HepG2 (cell line): Measurements from ENCODE around the gene PDCD5. TPM values are rescaled to one million over a fixed set of nuclear protein-coding genes. Genes with fewer than 3 reads are reported as not detected.

Experiments used
- CC2D1A ChIP-seq: sonication (generic); formaldehyde crosslinking; IDR thresholded peaks from 2 replicates; pipeline ENCODE4 v1.8.1; 2023; ENCODE audit warnings: mild to moderate bottlenecking, missing genetic modification reagents
- JDP2 ChIP-seq: sonication (generic); formaldehyde crosslinking; IDR thresholded peaks from 2 replicates; pipeline ENCODE4 v1.8.1; 2022; ENCODE audit warnings: missing genetic modification reagents, borderline replicate concordance
- MAZ ChIP-seq, 2 experiments: sonication (generic) in 1 of 2; formaldehyde crosslinking in 1 of 2; IDR thresholded peaks; 2 replicates each; pipeline versions ENCODE4 v1.5.0 to v1.6.1; 2012 to 2020; ENCODE audit warnings: low read depth in 2 of 2, mild to moderate bottlenecking in 2 of 2, borderline replicate concordance in 1 of 2, improper control_type of control experiment in 1 of 2, low read length in 1 of 2, missing genetic modification reagents in 1 of 2, moderate library complexity in 1 of 2
- MXD4 ChIP-seq: IDR thresholded peaks from 2 replicates; pipeline ENCODE4 v1.6.1; 2016; ENCODE audit warnings: mild to moderate bottlenecking, missing biosample characterization, missing genetic modification reagents
- PAWR ChIP-seq: sonication (generic); formaldehyde crosslinking; IDR thresholded peaks from 2 replicates; pipeline ENCODE4 v1.4.0; 2020; ENCODE audit warnings: missing genetic modification reagents, mild to moderate bottlenecking, borderline replicate concordance
- POLR2AphosphoS5 ChIP-seq: IDR thresholded peaks from 2 replicates; pipeline ENCODE4 v1.6.1; 2012; ENCODE audit warnings: low read depth, low read length
- POLR2G ChIP-seq: fragments of 200-400 bp; formaldehyde crosslinking; IDR thresholded peaks from 2 replicates; pipeline ENCODE4 v1.6.1; 2018; ENCODE audit warnings: mild to moderate bottlenecking, low read depth, low read length, moderate library complexity
- SP1 ChIP-seq, 2 experiments: fragments of 450-650 bp in 1 of 2; sonication (generic) in 1 of 2; formaldehyde crosslinking in 1 of 2; IDR thresholded peaks; 2 replicates each; pipeline versions ENCODE4 v1.4.0 to v1.6.1; 2016 to 2020; ENCODE audit warnings: missing genetic modification reagents in 1 of 2
- YY1 ChIP-seq: IDR thresholded peaks from 2 replicates; pipeline ENCODE4 v1.6.1; 2011; ENCODE audit warnings: low read length, low read depth, moderate library complexity, mild to moderate bottlenecking; ENCODE audit not compliant: insufficient read depth, insufficient replicate concordance
- ZNF101 ChIP-seq: sonication (generic); formaldehyde crosslinking; IDR thresholded peaks from 2 replicates; pipeline ENCODE4 v1.4.0; 2020; ENCODE audit warnings: mild to moderate bottlenecking, low read depth, missing genetic modification reagents, borderline replicate concordance
- ZNF225 ChIP-seq: sonication (generic); formaldehyde crosslinking; IDR thresholded peaks from 2 replicates; pipeline ENCODE4 v1.4.0; 2020; ENCODE audit warnings: mild to moderate bottlenecking, missing genetic modification reagents
- ZNF331 ChIP-seq: sonication (generic); formaldehyde crosslinking; IDR thresholded peaks from 2 replicates; pipeline ENCODE4 v1.4.0; 2020; ENCODE audit warnings: missing genetic modification reagents
- ZNF589 ChIP-seq: sonication (generic); formaldehyde crosslinking; conservative IDR thresholded peaks from 2 replicates; pipeline ENCODE4 v1.8.0; 2022; ENCODE audit warnings: mild to moderate bottlenecking, moderate library complexity, missing genetic modification reagents
- ZNF724P ChIP-seq: sonication (generic); formaldehyde crosslinking; IDR thresholded peaks from 2 replicates; pipeline ENCODE4 v1.8.0; 2022; ENCODE audit warnings: missing genetic modification reagents, borderline replicate concordance
- ZNF839 ChIP-seq: sonication (generic); formaldehyde crosslinking; IDR thresholded peaks from 2 replicates; pipeline ENCODE4 v1.4.0; 2020; ENCODE audit warnings: missing genetic modification reagents, mild to moderate bottlenecking, borderline replicate concordance
- polyA plus RNA-seq, 8 experiments: library from polyadenylated mRNA; depleted of rRNA in 3 of 8; stranded (reverse) in 7 of 8; unstranded in 1 of 8; fragments of >200 nt; fragmentation: Illumina TruSeq in 4 of 8; extraction: Trizol in 4 of 8; gene quantifications; 2 replicates each; pipeline versions ENCODE4 v1.2.1 to v1.2.3, GENCODE V29; 2011 to 2016; ENCODE audit warnings: low read depth in 4 of 8, missing spikeins in 1 of 8, mixed read lengths in 1 of 8; ENCODE audit not compliant: insufficient read depth in 1 of 8
- total RNA-seq, 5 experiments: library from RNA; depleted of rRNA; stranded (reverse); fragments of >200 nt; fragmentation: Illumina TruSeq; extraction: Trizol; gene quantifications; 2 replicates each; pipeline ENCODE4 v1.2.3, GENCODE V29; 2016; ENCODE audit warnings: low read depth in 1 of 5
- TF ChIP-seq, protein P1 (sequence below): sonication (generic); formaldehyde crosslinking; IDR thresholded peaks from 2 replicates; pipeline ENCODE4 v1.4.0; 2020; ENCODE audit warnings: mild to moderate bottlenecking, missing genetic modification reagents
- TF ChIP-seq, protein P2 (sequence below): sonication (generic); formaldehyde crosslinking; IDR thresholded peaks from 2 replicates; pipeline ENCODE4 v1.8.1; 2023; ENCODE audit warnings: mild to moderate bottlenecking, inconsistent platforms, moderate library complexity, missing genetic modification reagents, borderline replicate concordance
- TF ChIP-seq, protein P3 (sequence below): IDR thresholded peaks from 2 replicates; pipeline ENCODE4 v1.4.0; 2020; ENCODE audit warnings: mild to moderate bottlenecking, missing genetic modification reagents
- TF ChIP-seq, protein P4 (sequence below): IDR thresholded peaks from 2 replicates; pipeline ENCODE4 v1.6.1; 2016; ENCODE audit warnings: missing genetic modification reagents, missing compliant biosample characterization
- TF ChIP-seq, protein P5 (sequence below): sonication (generic); formaldehyde crosslinking; IDR thresholded peaks from 2 replicates; pipeline ENCODE4 v1.4.0; 2020; ENCODE audit warnings: missing genetic modification reagents, borderline replicate concordance

Gene PDCD5
- total and polyA plus RNA-seq, 2 of the 13 experiments (the other 11 are each of a cell fraction or from before 2014, with no cell fraction given) = 56.3 to 332 TPM

DNA sequence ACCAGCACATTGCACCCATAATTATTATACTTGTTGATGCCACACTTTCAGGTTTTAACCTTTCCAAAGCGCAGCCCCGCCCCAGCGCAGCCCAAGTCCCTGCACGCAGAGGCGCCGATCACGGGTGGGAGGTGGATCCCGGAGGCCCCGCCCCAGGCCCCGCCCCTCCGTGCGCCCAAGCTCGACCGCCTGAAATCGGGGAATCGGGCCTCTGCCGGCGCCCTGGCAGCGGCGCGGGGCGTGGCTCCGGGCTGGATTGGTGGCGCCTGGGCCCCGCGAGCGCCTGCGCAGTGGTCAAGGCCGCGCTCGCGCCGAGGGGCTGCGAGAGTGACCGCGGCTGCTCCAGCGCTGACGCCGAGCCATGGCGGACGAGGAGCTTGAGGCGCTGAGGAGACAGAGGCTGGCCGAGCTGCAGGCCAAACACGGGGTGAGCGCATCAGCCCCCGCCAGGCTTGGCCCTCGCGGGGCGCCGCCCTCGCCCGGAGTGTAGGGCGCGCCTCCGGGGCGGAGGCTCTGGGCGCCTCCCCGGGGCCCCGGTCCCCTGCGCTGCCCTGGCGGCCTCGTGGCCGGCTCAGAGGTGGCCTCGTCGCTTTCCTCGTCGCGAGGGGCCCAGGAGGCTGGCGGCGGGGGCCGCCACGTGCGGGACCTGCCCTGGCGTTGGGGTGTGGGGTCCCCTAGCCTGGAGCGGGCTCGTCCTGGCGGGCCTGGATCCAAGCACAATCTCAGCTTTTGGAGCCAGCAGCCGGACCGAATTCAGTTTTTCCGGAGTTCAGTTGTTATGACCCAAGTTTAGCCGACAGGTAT is at the start of gene PDCD5 (continued):
- TF ChIP-seq ZNF331 (CRISPR knock-in tag) = no peak; the same call in 1 of the 2 replicates
- TF ChIP-seq, protein P1, sequence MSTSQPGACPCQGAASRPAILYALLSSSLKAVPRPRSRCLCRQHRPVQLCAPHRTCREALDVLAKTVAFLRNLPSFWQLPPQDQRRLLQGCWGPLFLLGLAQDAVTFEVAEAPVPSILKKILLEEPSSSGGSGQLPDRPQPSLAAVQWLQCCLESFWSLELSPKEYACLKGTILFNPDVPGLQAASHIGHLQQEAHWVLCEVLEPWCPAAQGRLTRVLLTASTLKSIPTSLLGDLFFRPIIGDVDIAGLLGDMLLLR (CRISPR knock-in tag) = 0 out of 2 replicates have a peak, but pooled peaks have one; percentile 44
- TF ChIP-seq, protein P2, sequence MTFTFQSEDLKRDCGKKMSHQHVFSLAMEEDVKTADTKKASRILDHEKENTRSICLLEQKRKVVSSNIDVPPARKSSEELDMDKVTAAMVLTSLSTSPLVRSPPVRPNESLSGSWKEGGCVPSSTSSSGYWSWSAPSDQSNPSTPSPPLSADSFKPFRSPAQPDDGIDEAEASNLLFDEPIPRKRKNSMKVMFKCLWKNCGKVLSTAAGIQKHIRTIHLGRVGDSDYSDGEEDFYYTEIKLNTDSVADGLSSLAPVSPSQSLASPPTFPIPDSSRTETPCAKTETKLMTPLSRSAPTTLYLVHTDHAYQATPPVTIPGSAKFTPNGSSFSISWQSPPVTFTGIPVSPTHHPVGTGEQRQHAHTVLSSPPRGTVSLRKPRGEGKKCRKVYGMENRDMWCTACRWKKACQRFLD = no peak
- TF ChIP-seq POLR2AphosphoS5 = peak; percentile 84
- TF ChIP-seq ZNF101 = 0 out of 2 replicates have a peak, but pooled peaks have one; percentile 53
- peak; percentile 54; the same call in 1 of the 2 replicates for TF ChIP-seq ZNF724P (CRISPR knock-in tag)
- TF ChIP-seq, protein P3, sequence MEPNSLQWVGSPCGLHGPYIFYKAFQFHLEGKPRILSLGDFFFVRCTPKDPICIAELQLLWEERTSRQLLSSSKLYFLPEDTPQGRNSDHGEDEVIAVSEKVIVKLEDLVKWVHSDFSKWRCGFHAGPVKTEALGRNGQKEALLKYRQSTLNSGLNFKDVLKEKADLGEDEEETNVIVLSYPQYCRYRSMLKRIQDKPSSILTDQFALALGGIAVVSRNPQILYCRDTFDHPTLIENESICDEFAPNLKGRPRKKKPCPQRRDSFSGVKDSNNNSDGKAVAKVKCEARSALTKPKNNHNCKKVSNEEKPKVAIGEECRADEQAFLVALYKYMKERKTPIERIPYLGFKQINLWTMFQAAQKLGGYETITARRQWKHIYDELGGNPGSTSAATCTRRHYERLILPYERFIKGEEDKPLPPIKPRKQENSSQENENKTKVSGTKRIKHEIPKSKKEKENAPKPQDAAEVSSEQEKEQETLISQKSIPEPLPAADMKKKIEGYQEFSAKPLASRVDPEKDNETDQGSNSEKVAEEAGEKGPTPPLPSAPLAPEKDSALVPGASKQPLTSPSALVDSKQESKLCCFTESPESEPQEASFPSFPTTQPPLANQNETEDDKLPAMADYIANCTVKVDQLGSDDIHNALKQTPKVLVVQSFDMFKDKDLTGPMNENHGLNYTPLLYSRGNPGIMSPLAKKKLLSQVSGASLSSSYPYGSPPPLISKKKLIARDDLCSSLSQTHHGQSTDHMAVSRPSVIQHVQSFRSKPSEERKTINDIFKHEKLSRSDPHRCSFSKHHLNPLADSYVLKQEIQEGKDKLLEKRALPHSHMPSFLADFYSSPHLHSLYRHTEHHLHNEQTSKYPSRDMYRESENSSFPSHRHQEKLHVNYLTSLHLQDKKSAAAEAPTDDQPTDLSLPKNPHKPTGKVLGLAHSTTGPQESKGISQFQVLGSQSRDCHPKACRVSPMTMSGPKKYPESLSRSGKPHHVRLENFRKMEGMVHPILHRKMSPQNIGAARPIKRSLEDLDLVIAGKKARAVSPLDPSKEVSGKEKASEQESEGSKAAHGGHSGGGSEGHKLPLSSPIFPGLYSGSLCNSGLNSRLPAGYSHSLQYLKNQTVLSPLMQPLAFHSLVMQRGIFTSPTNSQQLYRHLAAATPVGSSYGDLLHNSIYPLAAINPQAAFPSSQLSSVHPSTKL = no peak; the same call in 1 of the 2 replicates
- TF ChIP-seq JDP2 (CRISPR knock-in tag) = no peak
- TF ChIP-seq, protein P4, sequence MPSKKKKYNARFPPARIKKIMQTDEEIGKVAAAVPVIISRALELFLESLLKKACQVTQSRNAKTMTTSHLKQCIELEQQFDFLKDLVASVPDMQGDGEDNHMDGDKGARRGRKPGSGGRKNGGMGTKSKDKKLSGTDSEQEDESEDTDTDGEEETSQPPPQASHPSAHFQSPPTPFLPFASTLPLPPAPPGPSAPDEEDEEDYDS (CRISPR knock-in tag) = peak; percentile 74
- TF ChIP-seq ZNF225 = 0 out of 2 replicates have a peak, but pooled peaks have one; percentile 39
- TF ChIP-seq PAWR (CRISPR knock-in tag) = no peak
- TF ChIP-seq ZNF839 (CRISPR knock-in tag) = 0 out of 2 replicates have a peak, but pooled peaks have one; percentile 43
- TF ChIP-seq YY1 = peak; percentile 88
- peak; percentile 92 for TF ChIP-seq POLR2G
- TF ChIP-seq ZNF589 (CRISPR knock-in tag) = 0 out of 2 replicates have a peak, but pooled peaks have one; percentile 48
- TF ChIP-seq SP1 (IDR thresholded peaks at IDR 0.05) = no peak
- peak; percentile 85 for TF ChIP-seq SP1 (CRISPR knock-in tag; IDR thresholded peaks at IDR 0.05)
- 0 out of 2 replicates have a peak, but pooled peaks have one; percentile 18 for TF ChIP-seq MAZ (IDR thresholded peaks at IDR 0.05; ENCODE audit: borderline replicate concordance, low read depth, low read length)
- TF ChIP-seq MAZ (CRISPR knock-in tag; IDR thresholded peaks at IDR 0.05; ENCODE audit: low read depth) = no peak; the same call in none of the 2 replicates
- TF ChIP-seq MXD4 (CRISPR knock-in tag) = peak; percentile 90
- no peak for TF ChIP-seq CC2D1A
- TF ChIP-seq, protein P5, sequence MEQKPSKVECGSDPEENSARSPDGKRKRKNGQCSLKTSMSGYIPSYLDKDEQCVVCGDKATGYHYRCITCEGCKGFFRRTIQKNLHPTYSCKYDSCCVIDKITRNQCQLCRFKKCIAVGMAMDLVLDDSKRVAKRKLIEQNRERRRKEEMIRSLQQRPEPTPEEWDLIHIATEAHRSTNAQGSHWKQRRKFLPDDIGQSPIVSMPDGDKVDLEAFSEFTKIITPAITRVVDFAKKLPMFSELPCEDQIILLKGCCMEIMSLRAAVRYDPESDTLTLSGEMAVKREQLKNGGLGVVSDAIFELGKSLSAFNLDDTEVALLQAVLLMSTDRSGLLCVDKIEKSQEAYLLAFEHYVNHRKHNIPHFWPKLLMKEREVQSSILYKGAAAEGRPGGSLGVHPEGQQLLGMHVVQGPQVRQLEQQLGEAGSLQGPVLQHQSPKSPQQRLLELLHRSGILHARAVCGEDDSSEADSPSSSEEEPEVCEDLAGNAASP (CRISPR knock-in tag) = no peak
